HG02884 (cell line): ENCODE data around the gene PLEKHA5.

Experiments
- ATAC-seq: cut with Tn5 transposase; IDR thresholded peaks from one replicate; pipeline ENCODE4 v1.9.1; 2021; ENCODE audit warnings: mild to moderate bottlenecking, moderate library complexity; ENCODE audit not compliant: unreplicated experiment

The PLEKHA5 gene

GRCh38 chr12:19198272-19198671, 68.7 kb downstream of the PLEKHA5 start:
- ATAC-seq = no peak

DNA sequence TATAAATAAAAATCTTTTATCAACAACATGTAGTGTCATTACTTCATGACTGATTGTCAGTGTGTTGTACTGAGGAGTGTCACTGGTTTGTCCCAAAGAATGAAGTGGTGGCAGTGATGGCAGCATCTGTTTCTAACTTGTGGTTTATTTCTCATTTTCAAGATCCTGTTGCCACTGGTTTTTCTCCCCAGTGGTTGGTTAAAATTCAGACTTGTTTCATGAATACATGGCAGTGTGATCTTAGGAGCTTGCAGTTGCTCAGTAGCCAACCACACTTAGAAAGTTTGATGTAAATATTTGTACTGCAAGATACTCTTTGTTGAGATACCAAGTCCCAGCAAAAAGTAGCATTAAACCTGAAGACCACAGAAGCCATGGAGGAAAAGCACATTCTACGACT, 69.8 kb downstream of the PLEKHA5 start:
- ATAC-seq = no peak

- no peak for ATAC-seq
These were observed 70.7 kb downstream of the PLEKHA5 start for GRCh38 chr12:19200261-19200660.

GRCh38 chr12:19201661-19202060, 72.1 kb downstream of the PLEKHA5 start:
- ATAC-seq = no peak

DNA sequence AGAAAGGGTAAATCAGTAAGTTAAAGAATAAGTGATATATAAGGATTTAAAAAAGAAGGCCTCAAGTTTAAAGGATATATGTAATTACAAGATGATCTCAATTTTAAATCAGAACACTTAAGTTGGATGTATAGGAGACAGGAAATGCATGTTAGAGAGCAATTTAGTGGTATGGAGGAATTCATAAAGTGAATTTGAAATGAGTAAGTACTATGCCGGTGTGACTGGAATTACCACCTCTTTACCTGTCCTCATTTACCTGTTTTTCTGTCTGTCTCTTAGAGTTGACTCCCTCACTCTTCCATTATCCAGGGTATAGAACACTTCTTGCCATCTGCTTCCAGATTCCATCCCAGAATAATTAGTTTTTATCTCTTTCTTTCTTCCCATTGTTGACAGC, 73.5 kb downstream of the PLEKHA5 start:
- ATAC-seq = no peak

DNA sequence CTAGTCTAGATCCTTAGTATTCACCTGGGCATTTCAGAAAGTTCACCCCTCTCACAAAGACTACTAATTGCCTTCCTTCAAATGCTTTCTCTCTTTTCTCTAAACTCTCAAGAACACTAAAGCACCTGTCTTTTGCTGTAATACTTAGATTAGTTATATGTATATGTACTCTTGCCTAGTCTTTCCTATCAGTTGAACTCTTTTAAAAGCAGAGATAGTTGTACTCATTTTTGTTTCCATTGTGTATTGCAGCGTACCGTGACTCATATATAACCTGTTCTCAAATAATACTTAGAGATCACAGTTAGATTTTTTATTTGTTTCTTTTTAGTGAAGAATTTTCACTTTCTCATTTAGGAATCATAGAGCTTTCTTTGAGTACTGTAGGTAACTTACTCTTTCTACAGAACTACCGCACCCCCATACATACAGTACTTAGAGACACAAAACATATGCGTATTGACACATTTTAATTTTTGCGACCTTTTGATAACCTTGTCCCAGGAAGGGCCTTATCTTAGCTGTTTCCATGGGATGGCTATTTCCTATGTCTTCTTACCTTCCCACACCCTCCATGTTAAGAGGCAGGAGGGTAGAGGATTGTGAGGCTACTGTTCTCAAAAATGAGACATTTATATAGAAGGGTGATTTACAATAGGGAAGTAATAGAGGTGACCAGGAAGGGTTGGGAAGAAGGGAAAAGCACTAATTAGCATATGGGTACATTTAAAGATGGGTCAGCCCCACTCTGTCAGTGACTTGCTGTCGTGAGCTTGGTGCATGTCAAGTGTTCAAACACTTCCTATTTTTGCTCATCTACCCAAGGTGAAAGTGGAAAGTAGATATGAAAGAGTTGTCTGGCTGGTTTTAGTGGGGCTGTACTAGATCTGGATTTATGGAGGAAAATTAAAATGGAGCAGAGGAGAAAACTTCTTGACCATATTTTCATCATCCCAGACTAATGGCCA, 74.3 kb downstream of the PLEKHA5 start:
- no peak for ATAC-seq

- ATAC-seq = no peak
These were observed 75.6 kb downstream of the PLEKHA5 start for GRCh38 chr12:19205120-19205519.

- no peak for ATAC-seq
These were observed 77.1 kb downstream of the PLEKHA5 start for GRCh38 chr12:19206493-19207077.

DNA sequence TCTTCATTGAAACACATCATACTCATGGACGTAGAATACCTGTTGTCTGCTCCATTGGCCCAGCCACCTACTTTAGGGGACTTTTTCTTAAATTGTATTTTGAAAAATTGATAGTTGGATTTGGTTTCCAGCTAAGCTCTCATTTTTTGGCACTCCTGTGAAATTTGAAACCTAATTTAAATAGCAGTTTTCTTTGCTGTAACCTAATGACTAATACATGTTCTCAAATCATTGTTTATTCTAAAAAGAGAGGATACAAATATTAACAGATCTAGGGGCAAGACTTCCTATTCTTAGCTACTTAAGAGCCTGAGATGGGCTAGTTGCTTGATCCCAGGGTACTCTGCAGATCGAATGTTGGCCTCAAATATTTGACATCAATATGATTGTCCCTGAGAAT, 78.9 kb downstream of the PLEKHA5 start:
- ATAC-seq = no peak

- no peak for ATAC-seq
These were observed 80.1 kb downstream of the PLEKHA5 start for GRCh38 chr12:19209661-19210060.

DNA sequence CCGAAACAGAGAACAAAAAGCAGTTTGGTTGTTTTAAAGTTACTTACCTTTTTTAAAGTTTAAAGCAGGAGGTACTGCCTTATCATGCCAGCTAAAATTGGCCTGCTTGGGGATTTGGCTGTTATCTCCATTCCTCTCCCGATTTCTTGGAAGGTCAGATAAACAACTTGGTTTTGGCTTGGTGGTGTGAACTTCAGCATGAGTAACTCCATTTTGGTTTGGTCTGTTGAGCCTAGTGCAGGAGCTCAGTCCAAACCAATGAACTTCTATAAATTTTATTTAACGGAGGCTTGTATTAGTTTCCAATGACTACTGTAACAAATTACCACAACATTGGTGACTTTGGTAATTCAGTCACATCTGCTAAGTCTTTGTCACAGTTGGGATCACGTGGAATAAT, 82.3 kb downstream of the PLEKHA5 start:
- no peak for ATAC-seq

- no peak for ATAC-seq
These were observed 82.7 kb downstream of the PLEKHA5 start for GRCh38 chr12:19212245-19212644.

GRCh38 chr12:19214020-19214419, 84.5 kb downstream of the PLEKHA5 start:
- no peak for ATAC-seq

GRCh38 chr12:19215115-19215514, 85.6 kb downstream of the PLEKHA5 start:
- ATAC-seq = no peak

GRCh38 chr12:19217446-19217845, 87.9 kb downstream of the PLEKHA5 start:
- ATAC-seq = no peak

- no peak for ATAC-seq
These were observed 90.7 kb downstream of the PLEKHA5 start for GRCh38 chr12:19220205-19220604.

- ATAC-seq = no peak
These were observed 91.4 kb downstream of the PLEKHA5 start for GRCh38 chr12:19220852-19221466.

GRCh38 chr12:19222558-19222957, 93.0 kb downstream of the PLEKHA5 start:
- no peak for ATAC-seq

- no peak for ATAC-seq
These were observed 93.5 kb downstream of the PLEKHA5 start for GRCh38 chr12:19223018-19223417.

GRCh38 chr12:19223695-19224094, 94.2 kb downstream of the PLEKHA5 start:
- ATAC-seq = no peak

DNA sequence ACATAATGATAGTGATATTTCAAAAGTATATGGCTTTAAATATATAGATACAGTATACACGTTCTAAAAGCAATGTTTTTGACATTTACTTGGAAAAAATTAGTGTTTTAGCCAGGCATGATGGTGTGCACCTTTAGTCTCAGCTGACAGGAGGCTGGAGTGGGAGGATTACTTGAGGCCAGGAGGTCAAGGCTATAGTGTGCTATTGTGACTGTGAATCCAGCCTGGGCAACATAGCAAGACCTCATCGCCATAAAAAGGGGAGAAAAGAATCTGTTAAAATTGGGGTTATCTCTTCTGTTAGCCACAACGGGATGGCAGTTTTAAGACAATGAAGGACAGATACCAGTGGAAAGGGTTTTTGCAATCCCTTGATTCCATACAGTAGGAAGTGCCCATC, 95.2 kb downstream of the PLEKHA5 start:
- no peak for ATAC-seq
